HG02642 (cell line): ENCODE data around the gene CMTM7.
A peak's percentile ranks its signal among the peaks of the same experiment; 100 is the strongest.
"Not testable (repeated sequence)": the region's sequence is repeated elsewhere in the genome, so short reads cannot be mapped to it uniquely, and the experiment has no call there.

Source experiments
- ATAC-seq: cut with Tn5 transposase; IDR thresholded peaks from one replicate; pipeline ENCODE4 v1.9.1; 2021; ENCODE audit warnings: mild to moderate bottlenecking; ENCODE audit not compliant: unreplicated experiment, poor library complexity

The CMTM7 gene

GRCh38 chr3:32379831-32380500 is 11.7 kb upstream of the CMTM7 start:
- ATAC-seq = no peak

- ATAC-seq = no peak
These were observed 9.7 kb upstream of the CMTM7 start for GRCh38 chr3:32381922-32382321.

- no peak for ATAC-seq
These were observed 8.4 kb upstream of the CMTM7 start for GRCh38 chr3:32383136-32383711.

- no peak for ATAC-seq
These were observed 6.7 kb upstream of the CMTM7 start for GRCh38 chr3:32384938-32385337.

- no peak for ATAC-seq
These were observed 4.1 kb upstream of the CMTM7 start for GRCh38 chr3:32387512-32387911.

- ATAC-seq = not testable (repeated sequence)
These were observed 2.1 kb upstream of the CMTM7 start for GRCh38 chr3:32389577-32389976.

- peak; percentile 12 for ATAC-seq
These were observed 1.1 kb downstream of the CMTM7 start for GRCh38 chr3:32392536-32393302.

GRCh38 chr3:32395496-32395895 is 3.8 kb downstream of the CMTM7 start:
- ATAC-seq = no peak

GRCh38 chr3:32397941-32398340 is 6.3 kb downstream of the CMTM7 start:
- no peak for ATAC-seq

GRCh38 chr3:32398531-32398930 is 6.9 kb downstream of the CMTM7 start:
- ATAC-seq = no peak

- no peak for ATAC-seq
These were observed 7.5 kb downstream of the CMTM7 start for GRCh38 chr3:32399030-32399620.

GRCh38 chr3:32401126-32401525 is 9.5 kb downstream of the CMTM7 start:
- peak; percentile 23 for ATAC-seq

GRCh38 chr3:32401556-32402081 is 10.0 kb downstream of the CMTM7 start:
- ATAC-seq = peak; percentile 75

- no peak for ATAC-seq
These were observed 12.0 kb downstream of the CMTM7 start for GRCh38 chr3:32403663-32404062.

GRCh38 chr3:32404714-32405113 is 13.1 kb downstream of the CMTM7 start:
- ATAC-seq = no peak

GRCh38 chr3:32405155-32405554 is 13.5 kb downstream of the CMTM7 start:
- ATAC-seq = no peak

- no peak for ATAC-seq
These were observed 14.2 kb downstream of the CMTM7 start for GRCh38 chr3:32405711-32406323.

GRCh38 chr3:32406486-32407408 is 15.1 kb downstream of the CMTM7 start:
- no peak for ATAC-seq
